Esophagus muscularis mucosa (tissue), 4 donors: Measurements from ENCODE around the gene AOC3.

Experiments used
- EP300 ChIP-seq: sonication (generic); formaldehyde crosslinking; IDR thresholded peaks from one replicate; pipeline ENCODE4 v1.6.1; 2017; ENCODE audit warnings: antibody characterized with exemption
- POLR2A ChIP-seq: fragments of 450-650 bp; IDR thresholded peaks from one replicate; pipeline ENCODE4 v1.6.1; 2017; ENCODE audit warnings: antibody characterized with exemption, moderate library complexity, mild to moderate bottlenecking, low read depth
- POLR2AphosphoS5 ChIP-seq, 2 donors: sonication (generic); formaldehyde crosslinking; IDR thresholded peaks; one replicate each; pipeline ENCODE4 v1.6.1; 2017; ENCODE audit warnings: antibody characterized with exemption in 2 of 2
- TF ChIP-seq, protein P1 (sequence below), 3 experiments: fragments of 200-600 bp in 2 of 3; fragments of 450-650 bp in 1 of 3; sonication (generic) in 2 of 3; IDR thresholded peaks; one replicate each; pipeline ENCODE4 v1.5.1; 2017 to 2019; ENCODE audit warnings: antibody characterized with exemption in 3 of 3, mild to moderate bottlenecking in 2 of 3, moderate library complexity in 1 of 3

- TF ChIP-seq, protein P1, sequence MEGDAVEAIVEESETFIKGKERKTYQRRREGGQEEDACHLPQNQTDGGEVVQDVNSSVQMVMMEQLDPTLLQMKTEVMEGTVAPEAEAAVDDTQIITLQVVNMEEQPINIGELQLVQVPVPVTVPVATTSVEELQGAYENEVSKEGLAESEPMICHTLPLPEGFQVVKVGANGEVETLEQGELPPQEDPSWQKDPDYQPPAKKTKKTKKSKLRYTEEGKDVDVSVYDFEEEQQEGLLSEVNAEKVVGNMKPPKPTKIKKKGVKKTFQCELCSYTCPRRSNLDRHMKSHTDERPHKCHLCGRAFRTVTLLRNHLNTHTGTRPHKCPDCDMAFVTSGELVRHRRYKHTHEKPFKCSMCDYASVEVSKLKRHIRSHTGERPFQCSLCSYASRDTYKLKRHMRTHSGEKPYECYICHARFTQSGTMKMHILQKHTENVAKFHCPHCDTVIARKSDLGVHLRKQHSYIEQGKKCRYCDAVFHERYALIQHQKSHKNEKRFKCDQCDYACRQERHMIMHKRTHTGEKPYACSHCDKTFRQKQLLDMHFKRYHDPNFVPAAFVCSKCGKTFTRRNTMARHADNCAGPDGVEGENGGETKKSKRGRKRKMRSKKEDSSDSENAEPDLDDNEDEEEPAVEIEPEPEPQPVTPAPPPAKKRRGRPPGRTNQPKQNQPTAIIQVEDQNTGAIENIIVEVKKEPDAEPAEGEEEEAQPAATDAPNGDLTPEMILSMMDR (IDR thresholded peaks at IDR 0.05): no peak
- TF ChIP-seq EP300 (no peak), POLR2A (no peak), POLR2AphosphoS5 (IDR thresholded peaks at IDR 0.05) (peak; percentile 70 to 72)
Observed at GRCh38 chr17:42895185-42895555, 44.2 kb downstream of the AOC3 start.
